Ascending aorta (tissue), 2 donors: Measurements from ENCODE around the gene TRMT11. TPM values are rescaled to one million over a fixed set of nuclear protein-coding genes. Genes with fewer than 3 reads are reported as not detected.

Source experiments
- DNase-seq, 2 donors: peaks; one replicate each; pipeline ENCODE4 v3.0.0-alpha.2; 2019; ENCODE audit warnings: low spot score in 2 of 2
- H3K27ac ChIP-seq, 2 donors: fragments of 200-600 bp; sonication (generic); one replicate each; pipeline ENCODE4 v1.5.1; 2016 to 2017; ENCODE audit warnings: mild to moderate bottlenecking in 1 of 2
- H3K27me3 ChIP-seq: fragments of 200-600 bp; sonication (generic); one replicate; pipeline ENCODE4 v1.5.1; 2017
- H3K36me3 ChIP-seq, 2 donors: fragments of 200-600 bp; sonication (generic); one replicate each; pipeline ENCODE4 v1.5.1; 2016
- H3K4me1 ChIP-seq, 2 donors: fragments of 200-600 bp; sonication (generic); one replicate each; pipeline ENCODE4 v1.5.1; 2016 to 2017; ENCODE audit warnings: mild to moderate bottlenecking in 1 of 2
- H3K4me3 ChIP-seq, 2 donors: fragments of 200-600 bp; sonication (generic); one replicate each; pipeline ENCODE4 v1.5.1; 2016 to 2017; ENCODE audit warnings: mild to moderate bottlenecking in 1 of 2
- H3K9me3 ChIP-seq, 2 donors: fragments of 200-600 bp; sonication (generic); one replicate each; pipeline ENCODE4 v1.5.1; 2016
- CTCF ChIP-seq, 3 experiments: fragments of 200-600 bp in 2 of 3; fragments of 450-650 bp in 1 of 3; sonication (generic) in 2 of 3; IDR thresholded peaks; one replicate each; pipeline ENCODE4 v1.5.1; 2016 to 2019; ENCODE audit warnings: antibody characterized with exemption in 3 of 3, mild to moderate bottlenecking in 1 of 3, moderate library complexity in 1 of 3
- intact Hi-C: fragments of 100-400 bp; cut with DNase I; formaldehyde crosslinking; loops from one replicate; pipeline ENCODE4 v1.15.1; 2023
- total RNA-seq: library from RNA; depleted of rRNA; stranded (reverse); fragments of >200 nt; gene quantifications from one replicate; pipeline ENCODE4 v1.1.0, GENCODE V29; 2016

The TRMT11 gene
- total RNA-seq, 1 donor from 2014 or later, result 44.6 TPM

GRCh38 chr6:125981571-125982185, 4.7 kb upstream of the TRMT11 start:
- Histone ChIP-seq H3K4me1 (peaks cover 0 to 3% of the 10 kb centered on the region in 2 donors), H3K27me3 (no peaks in the 10 kb centered on the region), H3K27ac (no peak overlapping the region), H3K4me3 (no peak overlapping the region), H3K9me3 (no peaks in the 10 kb centered on the region), H3K36me3 (peaks cover 0 to 7% of the 10 kb centered on the region in 2 donors)
- no peak for DNase-seq
- intact Hi-C loops, result loop anchor here (10.0 kb wide), 1 partner anchor 827 kb away; the partner anchor contains the start of gene TPD52L1
- no peak for TF ChIP-seq CTCF (IDR thresholded peaks at IDR 0.05)

- no peak overlapping the region for H3K4me3 ChIP-seq
- peaks cover 0 to 3% of the 10 kb centered on the region in 2 donors for H3K4me1 ChIP-seq
- intact Hi-C loops, result loop anchor here (10.0 kb wide), 1 partner anchor 829 kb away; the partner anchor contains the start of gene TPD52L1
- H3K36me3 ChIP-seq, result peaks cover 0 to 7% of the 10 kb centered on the region in 2 donors
- H3K27me3 ChIP-seq, result no peaks in the 10 kb centered on the region
- H3K27ac ChIP-seq, result no peak overlapping the region
- no peak for TF ChIP-seq CTCF (IDR thresholded peaks at IDR 0.05)
- no peak for DNase-seq
- no peaks in the 10 kb centered on the region for H3K9me3 ChIP-seq
Measured at GRCh38 chr6:125983246-125983945, 2.9 kb upstream of the TRMT11 start.

- TF ChIP-seq CTCF (IDR thresholded peaks at IDR 0.05), result no peak
- intact Hi-C loops, result loop anchor here (10.0 kb wide), 1 partner anchor 830 kb away; the partner anchor contains the start of gene TPD52L1
- no peaks in the 10 kb centered on the region for H3K27me3 ChIP-seq
- peaks cover 0 to 6% of the 10 kb centered on the region in 2 donors for H3K36me3 ChIP-seq
- peaks cover 0 to 3% of the 10 kb centered on the region in 2 donors for H3K4me1 ChIP-seq
- H3K9me3 ChIP-seq, result no peaks in the 10 kb centered on the region
- H3K4me3 ChIP-seq, result no peak overlapping the region
- DNase-seq, result no peak
- no peak overlapping the region for H3K27ac ChIP-seq
Measured at GRCh38 chr6:125984311-125984710, 2.0 kb upstream of the TRMT11 start.

GRCh38 chr6:125985522-125985921, 818 bp upstream of the TRMT11 start:
- Histone ChIP-seq H3K4me1 (peaks cover 0 to 3% of the 10 kb centered on the region in 2 donors), H3K27me3 (no peaks in the 10 kb centered on the region), H3K4me3 (peak overlapping the region; percentile 74 to 83), H3K9me3 (no peaks in the 10 kb centered on the region), H3K36me3 (peaks cover 0 to 5% of the 10 kb centered on the region in 2 donors), H3K27ac (peak overlapping the region; percentile 87 to 88)
- intact Hi-C loops, result loop anchor here (10.0 kb wide), 1 partner anchor 831 kb away; the partner anchor contains the start of gene TPD52L1
- DNase-seq, result no peak
- TF ChIP-seq CTCF (IDR thresholded peaks at IDR 0.05), result no peak

- Histone ChIP-seq H3K4me1 (peaks cover 0 to 3% of the 10 kb centered on the region in 2 donors), H3K27ac (peak overlapping the region; percentile 87 to 88), H3K4me3 (peak overlapping the region; percentile 74 to 83), H3K9me3 (no peaks in the 10 kb centered on the region), H3K27me3 (no peaks in the 10 kb centered on the region), H3K36me3 (peaks cover 0 to 5% of the 10 kb centered on the region in 2 donors)
- intact Hi-C loops, result loop anchor here (10.0 kb wide), 1 partner anchor 831 kb away; the partner anchor contains the start of gene TPD52L1
- no peak for TF ChIP-seq CTCF (IDR thresholded peaks at IDR 0.05)
- DNase-seq, result no peak
Measured at GRCh38 chr6:125985979-125986300, 400 bp upstream of the TRMT11 start.
